ENCODE measurements around the gene MEIS1.

Gene MEIS1

GRCh38 chr2:66577321-66578053 is 142.6 kb downstream of the MEIS1 start:
- TF ChIP-seq CTCF (conservative IDR thresholded peaks at IDR 0.05; ENCODE audit: control insufficient read depth, insufficient read depth, low read depth, low read length) = no peak
- peak; percentile 29 for DNase-seq (ENCODE audit: low read depth)
- peak overlapping the region; percentile 55 for H3K4me3 ChIP-seq (ENCODE audit: control insufficient read depth, low read depth, low read length)

GRCh38 chr2:66578054-66578686 is 143.2 kb downstream of the MEIS1 start:
- no peak for TF ChIP-seq CTCF (conservative IDR thresholded peaks at IDR 0.05; ENCODE audit: control insufficient read depth, insufficient read depth, low read depth, low read length)
- peak; percentile 41 for DNase-seq (ENCODE audit: low read depth)
- peak overlapping the region; percentile 12 for H3K4me3 ChIP-seq (ENCODE audit: control insufficient read depth, low read depth, low read length)

GRCh38 chr2:66578687-66579106 is 143.8 kb downstream of the MEIS1 start:
- no peak for DNase-seq (ENCODE audit: low read depth)
- no peak for TF ChIP-seq CTCF (conservative IDR thresholded peaks at IDR 0.05; ENCODE audit: control insufficient read depth, insufficient read depth, low read depth, low read length)
- H3K4me3 ChIP-seq (ENCODE audit: control insufficient read depth, low read depth, low read length) = peak overlapping the region; percentile 12

- H3K4me3 ChIP-seq (ENCODE audit: control insufficient read depth, low read depth, low read length) = no peak overlapping the region
- no peak for DNase-seq (ENCODE audit: low read depth)
- TF ChIP-seq CTCF (conservative IDR thresholded peaks at IDR 0.05; ENCODE audit: control insufficient read depth, insufficient read depth, low read depth, low read length) = no peak
These were observed 144.5 kb downstream of the MEIS1 start for GRCh38 chr2:66579186-66580126.

- peak overlapping the region; percentile 47 for H3K4me3 ChIP-seq (ENCODE audit: control insufficient read depth, low read depth, low read length)
- DNase-seq (ENCODE audit: low read depth) = no peak
- TF ChIP-seq CTCF (conservative IDR thresholded peaks at IDR 0.05; ENCODE audit: control insufficient read depth, insufficient read depth, low read depth, low read length) = no peak
These were observed 145.5 kb downstream of the MEIS1 start for GRCh38 chr2:66580166-66581049.

All from fibroblast of mammary gland (primary cell).